DOHH2 (cell line): ENCODE results near the gene GRIA3.

Source experiments
- H3F3A ChIP-seq: fragments of 200-600 bp; sonication (generic), shearing (Covaris generic); 2 replicates; pipeline ENCODE4 v1.6.0; 2016; ENCODE audit warnings: antibody characterized with exemption, mild to moderate bottlenecking; ENCODE audit not compliant: control insufficient read depth, insufficient read depth
- H3K27ac ChIP-seq: fragments of 200-600 bp; sonication (generic); 2 replicates; pipeline ENCODE4 v1.5.1; 2014; ENCODE audit warnings: low read depth, mild to moderate bottlenecking, low read length, moderate library complexity
- H3K27me3 ChIP-seq: fragments of 200-600 bp; sonication (generic); 2 replicates; pipeline ENCODE4 v1.6.1; 2014; ENCODE audit warnings: mild to moderate bottlenecking, low read length, mixed read lengths; ENCODE audit not compliant: control insufficient read depth
- H3K36me3 ChIP-seq: fragments of 200-600 bp; sonication (generic); 2 replicates; pipeline ENCODE4 v1.6.1; 2014; ENCODE audit warnings: mild to moderate bottlenecking, low read length, moderate library complexity, mixed read lengths; ENCODE audit not compliant: control insufficient read depth
- H3K4me1 ChIP-seq: fragments of 200-600 bp; sonication (generic); 2 replicates; pipeline ENCODE4 v1.6.1; 2014; ENCODE audit warnings: mild to moderate bottlenecking, low read length, mixed read lengths; ENCODE audit not compliant: control insufficient read depth
- H3K4me2 ChIP-seq: fragments of 200-600 bp; sonication (generic); 2 replicates; pipeline ENCODE4 v1.6.0; 2014; ENCODE audit warnings: mild to moderate bottlenecking, low read length, moderate library complexity
- H3K4me3 ChIP-seq: fragments of 200-600 bp; sonication (generic); 2 replicates; pipeline ENCODE4 v1.5.1; 2014; ENCODE audit warnings: mild to moderate bottlenecking, low read length, mixed read lengths
- H3K79me2 ChIP-seq: fragments of 200-600 bp; sonication (generic); 2 replicates; pipeline ENCODE4 v1.6.1; 2014; ENCODE audit warnings: mild to moderate bottlenecking, low read length, mixed read lengths; ENCODE audit not compliant: control insufficient read depth
- H3K9me2 ChIP-seq: fragments of 200-600 bp; sonication (generic); replicated peaks from 2 replicates; pipeline ENCODE4 v1.6.1; 2014; ENCODE audit warnings: mild to moderate bottlenecking, low read length, mixed read lengths; ENCODE audit not compliant: control insufficient read depth
- H3K9me3 ChIP-seq: fragments of 200-600 bp; sonication (generic); 2 replicates; pipeline ENCODE4 v1.6.1; 2014; ENCODE audit warnings: antibody characterized with exemption, low read length, mixed read lengths; ENCODE audit not compliant: control insufficient read depth, insufficient read depth
- H4K20me1 ChIP-seq: fragments of 200-600 bp; sonication (generic); 2 replicates; pipeline ENCODE4 v1.6.0; 2014; ENCODE audit warnings: low read depth, mild to moderate bottlenecking, antibody characterized with exemption, low read length, moderate library complexity; ENCODE audit not compliant: control insufficient read depth, insufficient read depth
- CTCF ChIP-seq: fragments of 200-600 bp; sonication (generic); IDR thresholded peaks from one replicate; pipeline ENCODE4 v1.5.1; 2014; ENCODE audit warnings: antibody characterized with exemption, mild to moderate bottlenecking, low read depth, low read length; ENCODE audit not compliant: poor library complexity, severe bottlenecking
- EZH2phosphoT487 ChIP-seq: fragments of 200-600 bp; sonication (generic); IDR thresholded peaks from 2 replicates; pipeline ENCODE4 v1.6.1; 2017; ENCODE audit warnings: borderline replicate concordance, mild to moderate bottlenecking, antibody characterized with exemption, low read length, moderate library complexity, mixed read lengths

The GRIA3 gene

GRCh38 chrX:123310112-123310511 lies 126.0 kb downstream of the GRIA3 start:
- H3K4me1 ChIP-seq: no peaks in the 10 kb centered on the region
- H3K4me3 ChIP-seq: no peak overlapping the region
- H3K36me3 ChIP-seq: no peaks in the 10 kb centered on the region
- H3K9me3 ChIP-seq: no peaks in the 10 kb centered on the region
- H3K4me2 ChIP-seq: no peak overlapping the region
- H3K27ac ChIP-seq: no peak overlapping the region
- H3F3A ChIP-seq: no peaks in the 10 kb centered on the region
- no peaks in the 10 kb centered on the region for H3K79me2 ChIP-seq
- TF ChIP-seq EZH2phosphoT487: no peak
- TF ChIP-seq CTCF: no peak
- H3K9me2 ChIP-seq: no peaks in the 10 kb centered on the region
- no peaks in the 10 kb centered on the region for H4K20me1 ChIP-seq
- H3K27me3 ChIP-seq: no peaks in the 10 kb centered on the region

DNA sequence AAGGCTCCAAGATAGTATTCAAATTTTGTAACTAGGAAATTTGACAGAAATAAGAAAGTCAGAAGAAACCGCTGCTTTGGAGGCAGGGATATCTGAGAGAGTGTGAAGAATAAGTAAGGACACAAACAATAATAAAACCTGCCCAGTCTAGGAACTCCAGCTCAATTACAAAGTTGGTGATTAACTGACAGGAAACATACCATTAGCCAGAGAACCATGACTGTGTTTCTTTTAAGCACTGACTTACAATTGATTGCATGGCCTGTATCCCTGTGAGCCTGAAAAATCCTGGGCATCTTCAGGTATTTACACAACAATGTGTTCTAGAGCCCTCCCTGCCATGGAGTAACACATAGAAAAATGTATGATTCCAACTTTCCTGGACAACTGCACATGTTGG lies 127.4 kb downstream of the GRIA3 start:
- Histone ChIP-seq H3K4me1 (no peaks in the 10 kb centered on the region), H3F3A (no peaks in the 10 kb centered on the region), H4K20me1 (no peaks in the 10 kb centered on the region), H3K9me2 (no peaks in the 10 kb centered on the region), H3K9me3 (no peaks in the 10 kb centered on the region), H3K4me2 (no peak overlapping the region), H3K79me2 (no peaks in the 10 kb centered on the region), H3K27ac (no peak overlapping the region), H3K27me3 (no peaks in the 10 kb centered on the region), H3K36me3 (no peaks in the 10 kb centered on the region), H3K4me3 (no peak overlapping the region)
- TF ChIP-seq CTCF: no peak
- TF ChIP-seq EZH2phosphoT487: no peak

DNA sequence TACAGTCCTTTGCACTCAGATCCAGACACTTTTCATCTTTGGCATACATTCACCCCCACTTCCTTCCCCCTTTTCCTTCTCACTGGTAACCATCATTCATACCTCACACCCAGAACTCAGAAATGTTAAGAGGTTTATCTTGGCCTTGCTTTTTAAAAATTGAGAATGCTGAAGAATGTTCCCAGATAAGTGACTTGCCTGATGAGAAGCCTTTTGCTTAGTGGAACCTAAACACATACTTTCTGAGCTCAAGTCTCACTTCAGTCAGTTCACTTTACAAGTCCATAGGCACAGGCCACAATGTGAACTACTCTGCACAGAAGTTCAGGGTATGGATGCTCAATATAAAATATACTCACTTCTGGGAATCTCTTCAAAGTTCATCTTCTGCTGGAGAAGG lies 129.4 kb downstream of the GRIA3 start:
- H3K36me3 ChIP-seq: no peaks in the 10 kb centered on the region
- H4K20me1 ChIP-seq: no peaks in the 10 kb centered on the region

More for the DNA sequence above, 129.4 kb downstream of the GRIA3 start:
- Histone ChIP-seq H3K4me1 (no peaks in the 10 kb centered on the region), H3K27me3 (no peaks in the 10 kb centered on the region), H3F3A (no peaks in the 10 kb centered on the region), H3K79me2 (no peaks in the 10 kb centered on the region), H3K4me2 (no peak overlapping the region), H3K9me2 (no peaks in the 10 kb centered on the region), H3K4me3 (no peak overlapping the region), H3K27ac (no peak overlapping the region), H3K9me3 (no peaks in the 10 kb centered on the region)
- TF ChIP-seq EZH2phosphoT487: no peak
- no peak for TF ChIP-seq CTCF
